PC-3 (cell line): ENCODE measurements around the gene MYH11.

Experiments used
- EZH2 ChIP-seq: fragments of 300-600 bp; sonication (generic); IDR thresholded peaks from one replicate; pipeline ENCODE4 v1.6.1; 2017; ENCODE audit warnings: antibody characterized with exemption, mild to moderate bottlenecking, low read length; ENCODE audit not compliant: unreplicated experiment
- EZH2phosphoT487 ChIP-seq: fragments of 300-600 bp; sonication (generic); IDR thresholded peaks from 2 replicates; pipeline ENCODE4 v1.6.1; 2018; ENCODE audit warnings: mild to moderate bottlenecking, antibody characterized with exemption, low read length, borderline replicate concordance
- TF ChIP-seq, protein P1 (sequence below): fragments of 300-600 bp; sonication (generic); conservative IDR thresholded peaks from 2 replicates; pipeline ENCODE4 v1.5.1; 2017; ENCODE audit warnings: antibody characterized with exemption, low read depth, mild to moderate bottlenecking, low read length

DNA sequence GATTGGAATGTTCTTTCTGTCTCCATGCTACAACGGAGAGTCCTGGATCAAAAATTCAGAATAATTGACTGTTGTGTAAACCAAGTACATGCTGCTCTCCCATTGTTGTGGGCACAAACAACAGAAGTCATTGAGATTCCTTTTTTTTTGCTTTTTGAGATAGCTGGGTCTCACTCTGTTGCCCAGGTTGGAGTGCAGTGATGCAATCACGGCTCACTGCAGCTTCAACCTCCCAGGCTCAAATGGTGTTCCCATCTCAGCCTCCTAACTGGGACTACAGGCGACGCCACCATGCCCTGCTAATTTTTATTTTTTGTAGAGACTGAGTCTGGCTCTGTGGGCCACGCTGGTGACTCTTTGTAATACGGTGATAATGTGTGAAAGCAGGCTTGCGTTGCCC is 182.3 kb downstream of the MYH11 start:
- TF ChIP-seq, protein P1, sequence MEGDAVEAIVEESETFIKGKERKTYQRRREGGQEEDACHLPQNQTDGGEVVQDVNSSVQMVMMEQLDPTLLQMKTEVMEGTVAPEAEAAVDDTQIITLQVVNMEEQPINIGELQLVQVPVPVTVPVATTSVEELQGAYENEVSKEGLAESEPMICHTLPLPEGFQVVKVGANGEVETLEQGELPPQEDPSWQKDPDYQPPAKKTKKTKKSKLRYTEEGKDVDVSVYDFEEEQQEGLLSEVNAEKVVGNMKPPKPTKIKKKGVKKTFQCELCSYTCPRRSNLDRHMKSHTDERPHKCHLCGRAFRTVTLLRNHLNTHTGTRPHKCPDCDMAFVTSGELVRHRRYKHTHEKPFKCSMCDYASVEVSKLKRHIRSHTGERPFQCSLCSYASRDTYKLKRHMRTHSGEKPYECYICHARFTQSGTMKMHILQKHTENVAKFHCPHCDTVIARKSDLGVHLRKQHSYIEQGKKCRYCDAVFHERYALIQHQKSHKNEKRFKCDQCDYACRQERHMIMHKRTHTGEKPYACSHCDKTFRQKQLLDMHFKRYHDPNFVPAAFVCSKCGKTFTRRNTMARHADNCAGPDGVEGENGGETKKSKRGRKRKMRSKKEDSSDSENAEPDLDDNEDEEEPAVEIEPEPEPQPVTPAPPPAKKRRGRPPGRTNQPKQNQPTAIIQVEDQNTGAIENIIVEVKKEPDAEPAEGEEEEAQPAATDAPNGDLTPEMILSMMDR = no peak
- TF ChIP-seq EZH2phosphoT487 = no peak
- TF ChIP-seq EZH2 = no peak
